ENCODE measurements around the gene RNF214. TPM values are rescaled to one million over a fixed set of nuclear protein-coding genes. Genes with fewer than 3 reads are reported as not detected.

The RNF214 gene
- total RNA-seq, 1 donor from 2014 or later: 5.8 TPM

DNA sequence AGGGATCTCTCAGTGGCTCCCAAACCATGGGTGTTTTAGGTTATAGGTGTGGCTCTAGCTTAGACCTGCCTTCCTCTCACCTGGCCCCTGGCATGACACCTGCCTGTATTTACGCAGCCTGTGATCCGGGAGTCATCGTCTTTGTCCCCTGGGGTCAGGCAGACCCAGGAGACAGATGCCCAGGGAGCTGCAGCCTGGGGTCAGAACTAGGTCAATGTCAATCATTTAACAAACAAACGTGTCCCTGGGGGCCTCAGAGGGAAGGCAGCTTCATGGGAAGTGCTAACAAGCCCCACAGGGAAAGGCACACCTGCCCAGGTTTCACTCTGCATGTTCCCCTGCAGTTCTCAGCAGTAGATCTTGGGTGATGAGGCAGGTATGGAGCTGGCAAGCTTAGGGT lies 70.6 kb downstream of the RNF214 start:
- Histone ChIP-seq H3K4me3 (ENCODE audit: low read depth, low read length) (no peak overlapping the region), H3K27me3 (ENCODE audit: control insufficient read depth, insufficient read depth, low read length) (no peaks in the 10 kb centered on the region), H3K36me3 (ENCODE audit: control insufficient read depth, insufficient read depth, low read length) (no peaks in the 10 kb centered on the region)
- DNase-seq (ENCODE audit: low read depth) (no peak), FAIRE-seq (no peak)
- TF ChIP-seq, protein P1, sequence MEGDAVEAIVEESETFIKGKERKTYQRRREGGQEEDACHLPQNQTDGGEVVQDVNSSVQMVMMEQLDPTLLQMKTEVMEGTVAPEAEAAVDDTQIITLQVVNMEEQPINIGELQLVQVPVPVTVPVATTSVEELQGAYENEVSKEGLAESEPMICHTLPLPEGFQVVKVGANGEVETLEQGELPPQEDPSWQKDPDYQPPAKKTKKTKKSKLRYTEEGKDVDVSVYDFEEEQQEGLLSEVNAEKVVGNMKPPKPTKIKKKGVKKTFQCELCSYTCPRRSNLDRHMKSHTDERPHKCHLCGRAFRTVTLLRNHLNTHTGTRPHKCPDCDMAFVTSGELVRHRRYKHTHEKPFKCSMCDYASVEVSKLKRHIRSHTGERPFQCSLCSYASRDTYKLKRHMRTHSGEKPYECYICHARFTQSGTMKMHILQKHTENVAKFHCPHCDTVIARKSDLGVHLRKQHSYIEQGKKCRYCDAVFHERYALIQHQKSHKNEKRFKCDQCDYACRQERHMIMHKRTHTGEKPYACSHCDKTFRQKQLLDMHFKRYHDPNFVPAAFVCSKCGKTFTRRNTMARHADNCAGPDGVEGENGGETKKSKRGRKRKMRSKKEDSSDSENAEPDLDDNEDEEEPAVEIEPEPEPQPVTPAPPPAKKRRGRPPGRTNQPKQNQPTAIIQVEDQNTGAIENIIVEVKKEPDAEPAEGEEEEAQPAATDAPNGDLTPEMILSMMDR (IDR thresholded peaks at IDR 0.05; ENCODE audit: insufficient read depth, low read length, severe bottlenecking): no peak

DNA sequence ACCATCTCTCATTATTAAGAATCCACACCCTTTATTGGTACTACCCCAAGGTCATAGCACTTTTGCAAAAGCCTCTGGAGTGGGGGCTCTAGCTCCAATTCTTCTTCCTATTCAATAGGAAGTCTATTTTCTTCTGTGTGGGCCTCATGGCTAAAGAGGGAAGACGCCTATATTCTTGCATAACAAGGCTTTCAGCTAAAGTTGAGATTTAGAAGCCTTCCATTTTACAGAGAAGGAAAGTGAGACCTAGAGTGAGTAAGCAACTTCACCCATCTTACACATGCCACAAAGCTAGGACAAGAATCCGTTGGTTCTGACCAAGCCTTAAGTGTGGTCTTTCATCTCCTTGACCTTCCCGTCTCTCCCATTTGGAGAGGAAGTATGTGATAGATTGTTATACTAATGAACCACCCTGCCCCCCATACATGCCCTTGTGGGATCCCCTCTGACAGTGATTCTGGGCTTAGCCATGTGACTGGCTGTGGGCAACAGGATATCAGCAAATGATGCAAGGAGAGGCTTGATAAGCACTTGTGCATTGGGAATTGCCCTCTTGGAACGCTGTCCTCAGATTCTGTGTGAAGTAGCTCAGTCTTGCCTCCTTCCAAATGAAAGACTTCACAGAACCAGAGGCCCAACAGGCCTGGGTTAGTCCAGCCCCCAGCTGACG lies 71.3 kb downstream of the RNF214 start:
- DNase-seq (ENCODE audit: low read depth) (no peak), FAIRE-seq (no peak)
- TF ChIP-seq, protein P1 (IDR thresholded peaks at IDR 0.05; ENCODE audit: insufficient read depth, low read length, severe bottlenecking): no peak
- Histone ChIP-seq H3K27me3 (ENCODE audit: control insufficient read depth, insufficient read depth, low read length) (no peaks in the 10 kb centered on the region), H3K4me3 (ENCODE audit: low read depth, low read length) (no peak overlapping the region), H3K36me3 (ENCODE audit: control insufficient read depth, insufficient read depth, low read length) (no peaks in the 10 kb centered on the region)

DNA sequence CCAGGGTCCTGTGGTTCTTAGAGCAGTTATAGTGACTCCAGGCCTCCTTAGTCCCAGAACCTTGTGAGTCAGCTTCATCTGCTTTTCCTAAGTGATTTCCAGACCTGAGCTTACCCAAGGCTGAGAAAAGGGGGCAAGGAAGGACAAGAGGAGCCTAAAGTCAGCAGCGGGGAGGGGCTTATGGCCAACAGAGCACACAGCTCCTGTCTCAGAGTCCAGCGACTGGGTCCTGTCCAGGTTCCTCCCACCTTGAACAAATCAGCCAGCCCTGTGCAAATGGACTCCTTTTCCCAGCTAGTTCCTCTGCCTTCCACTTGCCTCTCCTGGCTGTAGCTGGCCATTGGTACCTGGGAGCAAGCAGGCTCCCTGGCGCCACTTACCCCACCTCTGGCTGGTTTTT lies 72.7 kb downstream of the RNF214 start:
- no peak for FAIRE-seq
- Histone ChIP-seq H3K27me3 (ENCODE audit: control insufficient read depth, insufficient read depth, low read length) (no peaks in the 10 kb centered on the region), H3K4me3 (ENCODE audit: low read depth, low read length) (no peak overlapping the region), H3K36me3 (ENCODE audit: control insufficient read depth, insufficient read depth, low read length) (no peaks in the 10 kb centered on the region)
- TF ChIP-seq, protein P1 (IDR thresholded peaks at IDR 0.05; ENCODE audit: insufficient read depth, low read length, severe bottlenecking): no peak
- DNase-seq (ENCODE audit: low read depth): no peak

DNA sequence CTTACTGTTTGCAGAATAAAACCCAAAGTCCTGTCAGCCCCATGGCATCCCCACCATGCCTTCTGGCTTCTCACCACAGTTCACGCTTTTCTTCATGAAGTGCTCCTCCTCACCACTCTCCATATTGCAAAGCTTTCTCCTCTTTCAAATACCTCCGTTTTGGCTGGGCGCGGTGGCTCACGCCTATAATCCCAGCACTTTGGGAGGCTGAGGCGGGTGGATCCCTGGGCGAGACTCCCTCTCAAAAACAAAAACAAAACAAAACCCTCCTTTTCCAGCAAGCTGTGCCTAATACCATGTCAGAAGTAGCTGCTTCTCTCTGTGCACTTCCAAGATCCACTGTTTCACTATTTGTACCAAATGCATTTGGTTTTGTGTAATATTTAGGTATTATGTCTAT lies 76.8 kb downstream of the RNF214 start:
- Histone ChIP-seq H3K27me3 (ENCODE audit: control insufficient read depth, insufficient read depth, low read length) (no peaks in the 10 kb centered on the region), H3K36me3 (ENCODE audit: control insufficient read depth, insufficient read depth, low read length) (no peaks in the 10 kb centered on the region), H3K4me3 (ENCODE audit: low read depth, low read length) (no peak overlapping the region)
- FAIRE-seq (no peak), DNase-seq (ENCODE audit: low read depth) (no peak)
- TF ChIP-seq, protein P1 (IDR thresholded peaks at IDR 0.05; ENCODE audit: insufficient read depth, low read length, severe bottlenecking): no peak

DNA sequence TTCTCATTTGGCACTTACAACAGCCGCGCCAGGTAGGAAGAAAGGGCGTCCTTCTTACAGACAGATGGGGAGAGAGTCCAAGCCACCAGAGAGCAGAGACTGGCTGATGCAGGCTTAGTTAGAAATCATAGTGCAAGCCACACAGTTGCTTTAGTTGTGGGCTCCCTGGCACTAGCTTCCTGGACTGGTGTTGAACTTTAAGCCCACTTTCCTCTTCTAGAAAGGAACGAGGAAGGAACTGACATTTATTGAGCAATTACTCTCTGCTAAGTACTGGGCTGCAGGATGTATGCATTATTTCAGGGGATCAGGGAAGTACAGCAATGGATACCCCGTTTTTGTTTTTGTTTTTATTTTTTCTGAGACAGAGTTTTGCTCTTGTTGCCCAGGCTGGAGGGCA lies 80.6 kb downstream of the RNF214 start:
- TF ChIP-seq, protein P1 (IDR thresholded peaks at IDR 0.05; ENCODE audit: insufficient read depth, low read length, severe bottlenecking): no peak
- FAIRE-seq (no peak), DNase-seq (ENCODE audit: low read depth) (no peak)
- Histone ChIP-seq H3K27me3 (ENCODE audit: control insufficient read depth, insufficient read depth, low read length) (no peaks in the 10 kb centered on the region), H3K36me3 (ENCODE audit: control insufficient read depth, insufficient read depth, low read length) (no peaks in the 10 kb centered on the region), H3K4me3 (ENCODE audit: low read depth, low read length) (no peak overlapping the region)
